GM21825 (cell line): Measurements from ENCODE around the gene GRK1.

Experiments used
- ATAC-seq: cut with Tn5 transposase; IDR thresholded peaks from one replicate; pipeline ENCODE4 v1.9.1; 2021; ENCODE audit warnings: mild to moderate bottlenecking, moderate library complexity; ENCODE audit not compliant: unreplicated experiment

GRK1 gene

DNA sequence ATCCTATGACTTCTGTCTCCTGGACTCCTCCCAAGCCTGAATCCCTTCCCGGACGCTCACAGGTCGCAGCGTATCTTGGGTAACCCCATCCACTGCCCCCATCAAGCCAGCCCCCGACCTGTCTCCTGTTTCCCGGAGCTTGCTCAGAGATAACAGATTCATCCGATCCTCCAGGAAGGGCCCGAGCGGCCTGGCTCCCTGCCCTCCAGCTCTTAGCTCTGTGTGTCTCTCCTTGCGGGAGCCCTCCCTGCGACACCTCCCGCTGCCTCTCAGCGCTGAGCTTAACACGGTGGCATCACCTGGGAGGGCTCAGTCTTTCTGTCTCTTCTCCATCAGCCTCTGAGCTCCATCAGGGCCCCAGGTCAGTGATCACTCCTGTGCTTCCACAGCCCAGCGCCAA is 87.7 kb downstream of the GRK1 start:
- no peak for ATAC-seq

DNA sequence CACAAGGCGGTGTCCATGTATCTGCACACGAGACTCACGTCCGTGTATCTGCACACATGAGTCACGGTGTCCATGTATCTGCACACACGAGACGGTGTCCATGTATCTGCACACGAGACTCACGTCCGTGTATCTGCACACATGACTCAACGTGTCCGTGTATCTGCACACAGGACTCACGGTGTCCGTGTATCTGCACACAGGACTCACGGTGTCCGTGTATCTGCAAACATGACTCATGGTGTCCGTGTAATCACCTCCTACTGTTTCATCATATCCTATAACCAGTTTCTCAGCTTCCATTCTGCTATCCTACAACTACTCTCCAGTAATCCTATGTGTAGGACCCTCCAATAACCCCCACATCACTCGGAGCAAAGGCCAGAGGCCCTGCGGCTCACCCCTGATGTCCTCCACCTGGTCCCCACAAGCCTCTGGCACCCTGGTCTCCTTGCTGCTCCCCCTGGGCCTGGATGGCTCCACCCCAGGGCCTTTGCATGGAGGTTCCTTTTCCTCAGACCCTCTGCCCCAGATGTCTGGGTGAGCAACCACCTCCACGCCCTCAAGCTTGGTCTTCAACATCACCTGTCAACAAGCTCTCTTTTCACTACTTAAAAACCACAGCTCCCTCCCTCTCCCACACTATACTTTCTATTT is 89.5 kb downstream of the GRK1 start:
- no peak for ATAC-seq

DNA sequence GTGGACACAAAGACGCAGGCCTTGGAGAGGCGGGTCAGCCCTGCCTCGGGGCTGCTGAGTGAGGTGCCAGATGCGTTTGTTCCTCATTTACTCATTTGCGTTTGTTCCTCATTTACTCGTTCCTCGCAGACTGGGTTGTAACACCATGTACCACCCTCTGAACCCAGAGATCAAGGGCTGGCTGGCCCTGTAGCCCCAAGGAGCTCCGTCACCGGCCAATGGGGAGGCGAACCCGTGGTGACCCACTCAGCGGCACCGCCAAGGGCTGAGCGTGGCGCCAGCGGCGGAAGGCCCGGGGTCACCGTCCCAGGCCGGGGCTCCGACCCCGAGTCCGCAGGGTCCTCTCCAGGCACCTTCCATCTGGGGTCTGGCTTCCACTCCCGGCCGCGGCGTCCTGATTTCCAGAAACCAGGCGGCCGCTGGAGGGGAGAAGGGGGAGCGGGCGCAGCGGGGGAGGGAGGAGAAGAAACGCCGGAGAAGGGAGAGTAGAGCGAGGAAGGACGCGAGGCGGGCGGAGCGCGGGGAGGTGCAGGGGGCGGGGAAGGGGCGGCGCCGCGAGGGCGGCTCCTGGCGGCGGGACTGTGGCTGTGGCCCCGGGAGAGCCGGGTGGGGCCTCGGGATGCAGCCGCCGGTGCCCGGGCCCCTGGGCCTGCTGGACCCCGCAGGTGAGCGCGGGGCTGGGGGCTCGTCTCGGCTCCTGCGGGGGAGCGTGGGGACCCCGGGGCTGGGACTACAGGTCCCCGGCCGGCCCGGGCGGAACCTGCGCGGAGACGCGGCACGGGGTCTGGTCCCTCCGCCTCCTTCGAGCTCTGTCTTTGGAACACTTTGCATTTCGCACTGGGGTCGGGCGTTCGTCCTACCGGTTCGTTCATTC is 91.9 kb downstream of the GRK1 start, which contains the start of gene TMEM255B:
TSS of gene TMEM255B (plus strand) at position 576 of the 874 bp plus-strand sequence. CDS start at position 620, 44 bp downstream.
- peak; percentile 83 for ATAC-seq

DNA sequence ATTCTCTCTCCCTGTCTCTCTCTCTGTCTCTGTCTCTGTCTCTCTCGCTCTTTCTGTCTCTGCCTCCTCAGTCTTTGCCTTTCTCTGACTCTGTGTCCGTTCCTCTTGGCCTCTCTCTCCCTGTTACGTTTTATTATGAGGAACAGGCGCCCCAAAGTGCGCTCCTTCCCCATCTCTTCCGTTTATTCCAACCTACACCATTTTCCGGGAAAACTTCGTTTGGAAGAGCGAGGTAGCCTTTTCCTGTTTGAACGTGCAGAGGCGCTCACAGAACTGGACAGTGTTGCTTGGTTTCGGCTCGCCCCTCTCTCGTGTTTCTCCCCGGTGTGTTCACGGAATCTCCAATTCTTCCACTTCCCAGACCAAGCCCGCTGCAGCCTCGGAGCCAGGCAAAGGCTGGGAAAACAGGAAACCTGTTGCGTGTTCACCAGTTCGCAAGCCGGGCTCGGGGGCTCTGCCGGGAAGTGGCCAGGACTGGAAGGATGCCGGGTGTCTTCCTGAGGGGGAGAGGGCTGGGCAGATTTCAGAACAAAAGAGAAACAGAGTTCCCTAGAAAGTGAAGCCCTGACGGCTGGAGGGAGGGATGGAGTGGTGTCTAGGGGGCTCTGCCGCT is 92.6 kb downstream of the GRK1 start:
- ATAC-seq, result no peak

DNA sequence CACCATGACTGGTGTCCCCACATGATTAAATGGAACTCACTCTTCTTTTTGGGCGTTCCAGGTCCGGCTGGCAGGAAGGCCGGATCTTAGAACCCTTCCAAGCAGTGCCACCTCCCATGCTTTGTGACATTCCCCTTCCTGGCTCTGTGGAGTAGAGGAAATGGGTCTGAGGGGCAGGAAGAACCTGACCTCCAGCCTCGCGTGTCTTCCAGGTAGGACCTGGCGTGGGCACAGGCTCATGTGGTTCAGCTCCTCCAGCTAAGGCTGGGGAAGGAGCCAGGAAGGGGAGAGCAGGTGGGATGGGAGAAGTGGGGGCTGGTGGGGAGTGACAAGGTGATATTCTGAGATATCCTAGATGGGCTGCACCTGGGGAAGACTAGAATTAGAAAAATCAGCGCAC is 94.1 kb downstream of the GRK1 start:
- ATAC-seq, result no peak

DNA sequence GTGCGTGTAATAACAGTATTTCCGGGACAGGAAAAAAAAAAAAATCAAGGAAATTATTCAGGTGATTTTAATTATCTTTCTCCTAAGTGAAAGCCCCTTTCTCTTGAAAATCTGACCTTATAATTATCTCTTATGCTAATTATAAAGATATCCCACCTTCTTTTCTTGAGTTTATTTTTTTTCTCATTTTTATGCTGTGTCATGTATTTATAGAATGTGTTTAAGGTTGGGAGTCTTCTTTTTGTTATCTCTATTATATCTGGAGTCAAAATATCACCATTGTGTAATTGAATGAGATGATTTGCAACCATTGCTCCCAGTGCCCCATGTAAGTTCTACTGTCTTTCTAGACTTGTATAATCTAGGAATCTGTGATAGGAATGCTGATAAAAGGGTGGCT is 95.1 kb downstream of the GRK1 start:
- ATAC-seq, result no peak

DNA sequence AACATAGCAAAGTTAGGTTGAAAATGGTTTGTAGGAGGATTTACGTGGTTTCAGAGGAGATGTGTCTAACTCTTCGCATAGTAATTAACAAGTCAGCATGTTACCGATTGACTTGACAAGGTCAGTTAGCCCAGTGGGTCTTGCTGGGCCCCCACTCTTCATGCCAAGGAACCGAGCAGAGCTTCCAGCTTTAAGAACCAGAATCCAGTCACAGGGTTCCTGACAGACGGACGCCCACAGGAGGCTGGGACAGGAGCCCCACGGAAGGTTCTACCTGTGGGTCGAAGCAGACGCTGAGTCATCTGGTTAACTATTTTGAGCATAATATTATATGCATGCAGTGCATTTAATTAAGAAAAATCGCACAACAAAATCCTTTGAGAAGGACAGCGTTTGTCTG is 95.5 kb downstream of the GRK1 start:
- no peak for ATAC-seq

DNA sequence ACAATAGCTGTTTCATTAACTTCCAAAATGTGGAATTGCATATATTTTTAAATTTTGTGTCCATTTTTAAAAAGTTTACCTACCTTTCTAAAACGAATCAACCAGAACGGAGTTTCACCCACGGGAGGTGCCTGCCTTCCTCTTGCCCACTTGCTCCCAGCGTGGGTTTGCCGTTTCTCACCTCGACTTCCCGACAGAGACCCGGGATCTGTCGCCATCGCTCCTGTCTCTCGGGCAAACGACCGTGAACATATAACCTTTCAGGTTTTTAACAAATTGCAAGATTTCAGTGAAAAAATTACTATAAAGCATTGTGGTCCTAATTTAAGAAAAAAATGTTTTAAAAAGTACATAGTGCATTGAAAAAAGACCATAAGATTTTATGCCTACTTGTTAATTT is 96.2 kb downstream of the GRK1 start:
- ATAC-seq, result no peak

DNA sequence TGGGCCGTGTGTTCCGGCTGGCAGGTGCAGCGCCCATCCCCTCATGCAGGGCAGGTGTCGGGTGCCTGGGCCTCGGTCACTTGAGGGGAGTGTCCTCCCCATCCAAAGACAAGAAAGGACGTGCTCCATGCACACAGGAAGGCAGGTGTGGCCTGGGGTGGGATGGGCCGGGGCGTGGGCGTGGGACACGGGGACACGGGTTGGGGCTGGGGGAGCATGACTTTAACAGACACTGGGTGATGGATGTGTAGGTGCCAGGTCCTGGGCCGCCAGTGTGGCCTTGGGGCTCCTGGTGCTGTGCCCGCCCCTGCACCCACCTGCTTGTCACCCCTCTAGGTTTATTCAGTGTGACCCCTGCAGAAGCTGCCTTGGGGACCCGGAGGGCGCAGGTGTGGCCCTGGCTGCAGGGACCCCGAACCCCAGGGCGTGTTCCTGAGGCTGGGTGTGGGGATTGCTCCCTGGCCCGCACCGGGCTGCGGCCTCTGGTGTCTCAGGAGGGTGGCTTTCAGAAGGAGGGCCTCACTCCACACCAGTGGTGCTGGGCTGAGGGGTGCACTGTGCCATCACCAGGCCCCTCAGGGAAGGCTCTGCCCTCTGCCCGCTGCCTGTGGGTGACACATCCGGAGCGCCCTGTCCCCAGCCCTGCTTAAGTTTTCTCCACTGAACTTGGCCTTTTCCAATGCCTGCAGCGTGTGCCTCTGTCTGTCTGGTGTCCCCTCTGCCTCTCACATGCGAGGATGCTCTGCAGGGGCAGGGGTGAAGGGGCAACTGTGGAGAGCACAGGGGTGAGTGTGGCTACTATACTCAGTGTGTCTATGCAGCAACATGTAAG is 97.2 kb downstream of the GRK1 start:
- no peak for ATAC-seq

DNA sequence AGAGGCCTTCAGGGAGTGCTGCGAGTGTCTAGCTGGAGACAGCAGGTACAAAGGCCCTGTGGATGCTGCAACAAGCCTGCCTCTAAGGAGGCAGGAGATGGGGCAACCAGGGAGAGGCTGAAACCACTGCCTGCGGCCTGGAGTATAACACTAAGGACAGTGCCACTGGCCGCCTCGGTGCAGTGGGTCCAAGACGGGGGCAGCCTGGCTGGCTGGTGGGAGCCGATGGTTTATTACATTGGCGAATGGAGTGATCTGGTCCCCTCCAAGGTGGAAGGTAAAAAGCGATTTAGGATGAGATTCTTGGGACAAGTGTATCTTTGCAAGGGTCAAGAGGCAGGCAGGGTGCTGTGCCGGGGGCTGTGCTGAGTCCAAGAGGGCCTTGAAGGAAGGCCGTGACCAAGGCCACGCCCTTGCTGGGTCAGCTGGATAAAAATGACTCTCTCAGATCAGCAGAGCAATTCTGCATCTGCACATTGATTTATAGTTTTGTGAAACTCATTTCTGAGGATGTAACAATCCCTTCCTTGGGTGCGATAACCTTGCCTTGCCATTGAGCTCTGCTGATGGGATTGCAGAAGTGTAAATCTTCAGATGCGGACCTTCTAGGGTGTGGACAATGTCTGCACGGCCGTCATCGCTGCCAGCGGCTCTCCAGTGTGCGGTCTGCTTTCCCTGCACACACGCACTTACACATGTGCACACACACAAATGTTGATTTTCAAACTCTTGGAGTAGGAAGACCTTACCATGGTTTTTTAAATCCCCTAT is 98.0 kb downstream of the GRK1 start:
- ATAC-seq, result no peak

DNA sequence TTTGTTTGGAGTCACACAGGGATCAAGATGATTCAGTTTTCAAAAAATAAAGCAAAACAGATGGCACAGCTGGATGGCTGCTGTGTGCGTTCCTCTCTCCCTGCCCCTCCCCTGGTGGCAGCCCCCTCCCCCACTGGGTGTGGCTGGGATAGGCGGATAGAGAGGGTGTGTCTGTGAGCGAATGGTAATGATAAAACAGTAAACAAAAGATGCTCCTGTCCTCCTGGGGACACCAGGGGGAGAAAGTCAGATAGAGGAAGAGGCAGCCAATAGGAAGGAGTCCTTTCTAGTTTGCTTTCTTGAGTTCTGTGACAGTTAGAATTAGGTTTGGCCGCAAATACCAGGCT is 98.5 kb downstream of the GRK1 start:
- no peak for ATAC-seq

DNA sequence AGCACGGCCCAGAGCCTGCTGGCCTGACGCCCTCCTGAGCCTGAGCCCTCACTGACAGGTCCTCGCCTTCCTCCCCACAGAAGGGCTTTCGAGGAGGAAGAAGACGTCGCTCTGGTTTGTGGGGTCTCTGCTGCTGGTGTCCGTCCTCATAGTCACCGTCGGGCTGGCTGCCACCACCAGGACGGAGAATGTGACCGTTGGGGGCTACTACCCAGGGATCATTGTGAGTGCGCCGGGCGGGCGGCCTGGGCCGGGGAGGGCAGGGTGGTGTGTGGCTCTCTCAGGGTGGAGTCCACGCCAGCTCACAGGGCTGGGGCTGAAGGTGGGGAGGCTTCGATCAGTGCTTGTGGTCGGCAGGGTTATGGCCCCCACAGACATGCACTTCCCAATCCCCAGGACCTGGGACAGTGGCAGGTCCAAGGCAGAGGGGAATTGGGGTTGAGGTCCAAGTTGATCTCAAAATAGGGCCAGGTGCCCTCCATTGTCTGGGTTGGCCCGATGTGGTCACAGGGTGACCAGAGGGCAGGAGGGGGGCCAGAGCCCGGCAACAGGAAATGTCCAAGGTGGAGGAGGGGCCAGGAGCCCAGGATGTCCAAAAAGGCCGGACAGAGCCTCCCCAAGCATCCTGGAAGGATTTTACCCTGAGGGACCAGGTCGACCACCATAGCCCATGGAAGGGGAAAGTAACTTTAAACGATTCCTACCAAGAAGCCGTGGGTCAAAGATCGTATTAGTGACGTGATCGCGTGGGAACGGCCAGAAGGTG is 99.2 kb downstream of the GRK1 start:
- ATAC-seq, result no peak

DNA sequence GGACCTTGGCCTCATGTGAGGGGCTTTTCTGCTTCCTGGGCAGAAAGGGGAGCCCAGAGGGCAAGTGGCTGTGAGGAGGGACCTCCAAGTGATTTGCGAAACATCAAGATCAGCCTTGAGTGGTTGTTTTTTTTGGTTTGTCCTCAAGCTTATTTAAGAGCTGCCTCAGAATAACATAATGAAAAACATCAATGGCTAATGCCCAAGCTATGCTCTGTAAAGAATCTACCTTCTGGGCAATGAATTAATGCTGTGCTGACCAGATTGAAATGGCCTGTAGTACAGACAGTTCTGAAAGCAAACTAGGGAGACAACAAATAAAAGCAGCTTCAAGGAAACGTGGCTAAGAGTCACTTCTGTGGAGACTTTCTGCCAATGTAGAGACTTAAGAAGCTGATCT is 100.3 kb downstream of the GRK1 start:
- no peak for ATAC-seq

DNA sequence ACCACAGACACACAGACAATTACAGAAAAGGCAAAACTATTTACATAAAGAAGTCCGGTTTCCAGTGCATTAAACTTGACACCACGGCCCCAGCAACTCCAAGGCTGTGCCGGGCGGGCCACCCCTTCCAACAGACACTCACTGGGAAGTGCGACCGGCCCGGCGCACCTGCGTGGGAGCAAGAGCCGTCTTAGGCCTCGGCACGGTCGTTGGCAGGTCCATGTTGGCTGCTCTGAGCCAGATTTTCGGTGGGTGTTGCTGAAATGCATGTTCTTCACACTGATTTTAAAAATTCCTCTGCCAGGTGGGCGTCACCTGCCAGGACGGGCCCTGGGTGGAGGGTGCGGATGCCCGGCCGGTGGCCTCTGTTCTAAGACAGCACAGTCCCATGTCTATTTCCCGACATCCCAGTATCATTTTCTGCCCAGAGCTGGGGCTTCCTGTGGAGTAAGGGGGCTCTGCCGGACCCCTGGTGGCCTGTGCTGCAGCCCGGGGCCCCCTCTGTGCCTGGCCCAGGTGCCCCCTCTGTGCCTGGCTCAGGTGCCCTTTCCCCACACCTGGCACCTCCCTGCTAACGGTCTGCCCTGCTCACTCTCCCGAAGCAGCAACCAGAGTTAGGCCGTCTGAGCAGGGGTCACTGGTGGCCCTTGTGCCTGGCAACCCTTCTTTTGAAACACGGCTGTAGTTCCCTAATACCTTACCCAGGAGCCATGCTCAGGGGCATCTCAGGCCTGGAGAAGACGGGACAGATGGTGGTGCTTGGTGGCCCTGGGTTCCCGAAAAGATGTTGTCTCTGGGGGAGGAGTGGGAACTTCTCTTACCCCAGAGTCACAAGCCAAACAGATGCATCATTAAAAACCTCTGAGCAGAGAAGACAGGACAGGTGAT is 101.2 kb downstream of the GRK1 start:
- no peak for ATAC-seq

DNA sequence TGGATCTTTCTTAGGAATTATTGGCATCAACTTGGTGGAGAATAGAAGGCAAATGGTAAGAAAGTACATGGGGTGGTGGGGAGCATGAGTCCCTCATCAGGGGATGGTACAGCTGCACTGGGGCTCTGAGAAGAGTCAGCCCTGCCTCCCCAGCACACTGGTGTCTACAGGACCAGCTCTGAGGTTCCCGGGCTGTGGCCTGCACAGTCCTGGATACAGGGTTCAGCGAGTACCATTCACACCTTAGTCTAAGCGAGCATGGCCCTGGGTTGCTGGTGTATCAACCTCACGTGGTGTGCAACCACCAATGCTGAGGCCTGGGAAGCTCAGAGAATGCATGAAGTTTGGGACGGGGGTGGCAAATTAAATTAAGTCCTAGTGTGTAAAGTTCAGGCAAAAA is 102.1 kb downstream of the GRK1 start:
- no peak for ATAC-seq

DNA sequence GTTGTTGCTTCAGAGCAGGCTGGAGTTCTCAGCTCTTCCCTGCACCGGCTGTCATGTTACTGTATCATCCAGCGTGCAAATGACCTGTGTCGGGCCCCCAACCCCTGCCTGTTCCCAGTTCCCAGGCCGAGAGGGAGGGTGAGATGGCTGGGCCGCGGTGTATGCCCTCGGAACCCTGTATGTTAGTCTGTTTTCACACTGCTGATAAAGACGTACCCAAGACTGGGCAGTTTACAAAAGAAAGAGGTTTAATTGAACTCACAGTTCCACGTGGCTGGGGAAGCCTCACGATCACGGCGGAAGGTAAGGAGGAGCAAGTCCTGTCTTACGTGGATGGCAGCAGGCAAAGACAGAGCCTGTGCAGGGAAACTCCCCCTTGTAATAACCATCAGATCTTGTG is 102.9 kb downstream of the GRK1 start:
- ATAC-seq, result no peak

DNA sequence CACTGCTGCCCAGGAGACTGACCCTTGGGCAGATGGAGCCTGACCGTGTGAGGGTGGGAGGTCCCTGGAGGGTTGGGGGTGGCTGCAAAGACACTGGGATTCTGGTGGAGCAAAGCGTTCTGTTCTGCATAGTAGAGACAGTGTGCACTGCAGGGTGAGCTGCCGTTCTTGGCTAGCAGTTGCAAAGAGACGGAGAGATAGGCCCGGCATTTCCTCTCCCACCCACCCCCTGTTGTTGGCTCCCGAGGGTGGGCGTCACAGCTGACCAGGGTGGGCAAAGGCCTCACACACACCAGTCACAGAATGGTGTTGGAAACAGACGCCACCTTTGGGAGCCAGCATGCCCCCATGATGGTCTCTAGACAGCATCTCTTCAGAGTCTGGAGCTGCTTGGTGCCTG is 103.4 kb downstream of the GRK1 start:
- no peak for ATAC-seq

DNA sequence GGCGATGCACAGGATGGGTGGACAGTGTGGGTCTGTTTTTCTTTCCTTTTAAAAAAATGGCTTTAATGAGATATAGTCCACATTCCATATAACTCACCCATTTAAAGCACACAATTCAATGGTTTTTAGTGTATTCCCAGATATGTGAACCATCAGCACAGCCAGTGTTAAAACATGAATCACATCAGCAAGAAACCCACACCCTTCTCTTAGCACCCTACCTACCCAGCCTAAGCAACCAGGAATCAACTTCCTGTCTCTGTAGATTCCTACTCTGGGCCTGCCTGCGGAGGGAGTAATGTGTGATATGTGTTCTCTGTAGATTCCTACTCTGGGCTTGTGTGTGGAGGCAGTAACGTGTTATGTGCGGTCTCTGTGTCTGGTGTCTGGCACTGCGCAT is 103.9 kb downstream of the GRK1 start:
- no peak for ATAC-seq
